NCI-H1092 (cell line): Measurements from ENCODE around the gene RASSF5.
A peak's percentile ranks its signal among the peaks of the same experiment; 100 is the strongest.

Experiments used
- DNase-seq: peaks from one replicate; lab custom pipeline; 2025; lab: John Stamatoyannopoulos, UW

Gene RASSF5

DNA sequence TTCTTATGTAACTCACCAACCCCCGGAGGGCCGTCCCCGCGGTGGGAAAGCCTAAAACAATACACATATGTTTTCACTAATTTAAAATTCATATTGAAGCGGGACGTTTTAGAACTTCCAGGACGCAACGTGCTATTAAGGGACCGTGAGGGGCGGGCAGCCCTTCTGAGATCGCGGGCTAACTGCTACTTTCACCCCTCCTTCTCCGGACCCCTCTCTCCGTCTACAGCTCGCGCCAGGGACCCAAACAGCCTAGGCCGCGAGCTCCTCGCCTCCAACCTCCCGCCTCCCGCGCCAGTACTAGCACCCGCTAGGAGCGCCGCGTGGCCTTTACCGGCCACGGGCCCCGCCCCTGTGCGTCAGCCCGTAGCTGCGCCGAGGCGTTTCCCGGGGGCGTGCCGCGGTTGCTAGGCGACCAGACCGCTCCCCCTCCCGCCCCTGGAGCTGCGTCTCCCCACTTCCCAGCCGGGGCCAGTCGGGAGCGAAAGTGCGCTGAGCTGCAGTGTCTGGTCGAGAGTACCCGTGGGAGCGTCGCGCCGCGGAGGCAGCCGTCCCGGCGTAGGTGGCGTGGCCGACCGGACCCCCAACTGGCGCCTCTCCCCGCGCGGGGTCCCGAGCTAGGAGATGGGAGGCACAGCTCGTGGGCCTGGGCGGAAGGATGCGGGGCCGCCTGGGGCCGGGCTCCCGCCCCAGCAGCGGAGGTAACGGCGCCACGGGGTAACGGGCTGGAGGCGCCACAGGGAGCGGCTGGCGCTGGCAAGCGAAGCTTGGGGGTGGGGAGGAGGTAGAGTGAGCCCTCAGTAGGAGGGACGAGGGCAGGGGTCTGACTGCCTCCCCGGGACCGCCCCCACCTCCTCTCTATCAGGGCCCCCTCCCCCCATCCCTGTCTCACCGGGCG lies 128.0 kb downstream of the RASSF5 start, which contains the start of gene DYRK3:
DYRK3 (plus strand) TSS at position 457 of the 898 bp plus-strand sequence; CDS start at position 625, 168 bp downstream.
- DNase-seq: peak; percentile 96

DNA sequence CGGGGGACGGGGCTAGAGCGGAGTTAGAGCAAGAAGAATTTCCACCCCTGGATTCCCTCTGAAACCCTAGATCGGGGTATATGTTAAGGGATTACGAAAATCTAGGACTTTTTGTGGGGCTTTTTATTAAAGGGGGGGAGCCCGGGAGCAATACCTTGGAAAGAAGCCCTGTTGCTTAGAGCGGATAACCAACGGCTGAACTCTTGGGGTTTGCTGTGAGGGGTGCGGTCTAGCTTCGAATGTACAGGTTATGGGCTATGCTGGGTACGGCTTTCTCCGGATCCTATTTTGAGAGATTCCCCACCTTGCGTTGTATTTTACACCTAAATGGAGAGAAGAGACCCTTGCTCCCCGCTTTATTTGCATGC lies 128.6 kb downstream of the RASSF5 start:
- no peak for DNase-seq

- DNase-seq: no peak
Observed at GRCh38 chr1:206636671-206637070, 129.3 kb downstream of the RASSF5 start.

DNA sequence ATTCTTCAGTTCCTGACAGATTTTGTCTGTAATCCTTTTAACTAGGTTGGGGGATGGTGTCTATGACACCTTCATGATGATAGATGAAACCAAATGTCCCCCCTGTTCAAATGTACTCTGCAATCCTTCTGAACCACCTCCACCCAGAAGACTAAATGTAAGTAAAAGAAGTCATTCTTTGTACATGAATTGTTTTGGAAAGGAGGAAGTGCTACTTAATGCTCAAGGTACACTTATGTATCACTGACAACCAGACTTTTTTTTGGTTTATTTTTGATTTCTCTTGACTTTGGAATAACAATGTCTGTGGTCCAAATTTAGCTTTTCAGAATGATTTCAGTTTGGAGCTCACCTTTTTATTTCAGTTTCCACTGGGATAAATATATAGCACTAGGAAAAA lies 130.3 kb downstream of the RASSF5 start:
- DNase-seq: no peak
